Bone marrow (tissue), 2 donors: Measurements from ENCODE around the gene STAT1.
A peak's percentile ranks its signal among the peaks of the same experiment; 100 is the strongest.

Experiments
- DNase-seq, 2 donors: peaks; one replicate each; lab custom pipeline; 2025; lab: John Stamatoyannopoulos, UW

The STAT1 gene

GRCh38 chr2:191031256-191031655 lies 17.3 kb upstream of the STAT1 start:
- DNase-seq, result no peak

GRCh38 chr2:191030521-191031154 lies 16.7 kb upstream of the STAT1 start:
- DNase-seq, result no peak

GRCh38 chr2:191029280-191029950 lies 15.4 kb upstream of the STAT1 start:
- no peak for DNase-seq

- DNase-seq, result no peak
Measured at GRCh38 chr2:191026377-191026776, 12.4 kb upstream of the STAT1 start.

GRCh38 chr2:191025135-191025534 lies 11.2 kb upstream of the STAT1 start:
- DNase-seq, result no peak

GRCh38 chr2:191023235-191023679 lies 9.3 kb upstream of the STAT1 start:
- DNase-seq, result peak in 1 of 2 donors; percentile 72

GRCh38 chr2:191020742-191021381 lies 6.9 kb upstream of the STAT1 start:
- peak; percentile 51 to 76 for DNase-seq

- DNase-seq, result peak; percentile 84 to 97
Measured at GRCh38 chr2:191020221-191020741, 6.3 kb upstream of the STAT1 start.

GRCh38 chr2:191019376-191019775 lies 5.4 kb upstream of the STAT1 start:
- DNase-seq, result no peak

- no peak for DNase-seq
Measured at GRCh38 chr2:191018643-191019119, 4.7 kb upstream of the STAT1 start.

GRCh38 chr2:191018048-191018447 lies 4.1 kb upstream of the STAT1 start:
- no peak for DNase-seq

- DNase-seq, result no peak
Measured at GRCh38 chr2:191015831-191016230, 1.9 kb upstream of the STAT1 start.

- no peak for DNase-seq
Measured at GRCh38 chr2:191015239-191015638, 1.3 kb upstream of the STAT1 start.

GRCh38 chr2:191014653-191015020 lies 666 bp upstream of the STAT1 start:
- no peak for DNase-seq

GRCh38 chr2:191013682-191013931 lies 364 bp downstream of the STAT1 start:
- DNase-seq, result no peak

GRCh38 chr2:191012845-191013681 lies 908 bp downstream of the STAT1 start:
- no peak for DNase-seq

- no peak for DNase-seq
Measured at GRCh38 chr2:191012346-191012745, 1.6 kb downstream of the STAT1 start.

- no peak for DNase-seq
Measured at GRCh38 chr2:191010887-191011885, 2.8 kb downstream of the STAT1 start.

GRCh38 chr2:191009541-191010374 lies 4.2 kb downstream of the STAT1 start:
- no peak for DNase-seq

- no peak for DNase-seq
Measured at GRCh38 chr2:191008286-191008685, 5.7 kb downstream of the STAT1 start.
